Thoracic aorta (tissue), 2 donors: ENCODE data around the gene BCL2. TPM values are rescaled to one million over a fixed set of nuclear protein-coding genes. Genes with fewer than 3 reads are reported as not detected.

Experiments
- ATAC-seq: fragments of 150-250 bp; one replicate; pipeline ENCODE4 v1.8.0; 2017; ENCODE audit warnings: low read depth; ENCODE audit not compliant: insufficient number of reproducible peaks, low FRiP score
- DNase-seq: peaks from one replicate; pipeline ENCODE4 v3.0.0-alpha.2; 2020; ENCODE audit warnings: low spot score
- H3K27ac ChIP-seq, 2 donors: fragments of 200-600 bp; sonication (generic); 1 replicate in 1 of 2; 2 replicates in 1 of 2; pipeline ENCODE4 v1.5.1; 2016; ENCODE audit warnings: mild to moderate bottlenecking in 2 of 2, moderate library complexity in 2 of 2
- H3K27me3 ChIP-seq: fragments of 200-600 bp; sonication (generic); replicated peaks from 2 replicates; pipeline ENCODE4 v1.6.0; 2016; ENCODE audit warnings: mild to moderate bottlenecking; ENCODE audit not compliant: insufficient read depth
- H3K36me3 ChIP-seq: fragments of 200-600 bp; sonication (generic); one replicate; pipeline ENCODE4 v1.5.1; 2016
- H3K4me1 ChIP-seq, 2 donors: fragments of 200-600 bp; sonication (generic); 1 replicate in 1 of 2; 2 replicates in 1 of 2; pipeline versions ENCODE4 v1.5.1 to v1.6.0; 2016; ENCODE audit warnings: low read depth in 2 of 2, mild to moderate bottlenecking in 1 of 2; ENCODE audit not compliant: control insufficient read depth in 1 of 2
- H3K4me3 ChIP-seq: fragments of 200-600 bp; sonication (generic); 2 replicates; pipeline ENCODE4 v1.5.1; 2016; ENCODE audit warnings: mild to moderate bottlenecking
- H3K9me3 ChIP-seq: fragments of 200-600 bp; sonication (generic); 2 replicates; pipeline ENCODE4 v1.5.1; 2016
- total RNA-seq, 2 donors: library from RNA; depleted of rRNA; stranded (reverse); fragments of >200 nt; gene quantifications; one replicate each; pipeline versions ENCODE4 v1.1.0 to v1.2.3, GENCODE V29; 2016
- TF ChIP-seq, protein P1 (sequence below): fragments of 200-600 bp; sonication (generic); IDR thresholded peaks from one replicate; pipeline ENCODE4 v1.5.1; 2019; ENCODE audit warnings: antibody characterized with exemption

The BCL2 gene
- total RNA-seq, 2 donors from 2014 or later = 22.9 to 29.3 TPM

GRCh38 chr18:63342206-63342605 lies 22.6 kb upstream of the BCL2 start:
- Histone ChIP-seq H3K9me3 (no peaks in the 10 kb centered on the region), H3K36me3 (peaks cover 36% of the 10 kb centered on the region), H3K27ac (no peak overlapping the region), H3K27me3 (no peaks in the 10 kb centered on the region), H3K4me3 (no peak overlapping the region), H3K4me1 (peaks cover 3 to 7% of the 10 kb centered on the region in 2 donors)
- DNase-seq = no peak
- ATAC-seq = no peak
- TF ChIP-seq, protein P1, sequence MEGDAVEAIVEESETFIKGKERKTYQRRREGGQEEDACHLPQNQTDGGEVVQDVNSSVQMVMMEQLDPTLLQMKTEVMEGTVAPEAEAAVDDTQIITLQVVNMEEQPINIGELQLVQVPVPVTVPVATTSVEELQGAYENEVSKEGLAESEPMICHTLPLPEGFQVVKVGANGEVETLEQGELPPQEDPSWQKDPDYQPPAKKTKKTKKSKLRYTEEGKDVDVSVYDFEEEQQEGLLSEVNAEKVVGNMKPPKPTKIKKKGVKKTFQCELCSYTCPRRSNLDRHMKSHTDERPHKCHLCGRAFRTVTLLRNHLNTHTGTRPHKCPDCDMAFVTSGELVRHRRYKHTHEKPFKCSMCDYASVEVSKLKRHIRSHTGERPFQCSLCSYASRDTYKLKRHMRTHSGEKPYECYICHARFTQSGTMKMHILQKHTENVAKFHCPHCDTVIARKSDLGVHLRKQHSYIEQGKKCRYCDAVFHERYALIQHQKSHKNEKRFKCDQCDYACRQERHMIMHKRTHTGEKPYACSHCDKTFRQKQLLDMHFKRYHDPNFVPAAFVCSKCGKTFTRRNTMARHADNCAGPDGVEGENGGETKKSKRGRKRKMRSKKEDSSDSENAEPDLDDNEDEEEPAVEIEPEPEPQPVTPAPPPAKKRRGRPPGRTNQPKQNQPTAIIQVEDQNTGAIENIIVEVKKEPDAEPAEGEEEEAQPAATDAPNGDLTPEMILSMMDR = peak; percentile 25

GRCh38 chr18:63339920-63340484 lies 20.4 kb upstream of the BCL2 start:
- ATAC-seq (no peak), DNase-seq (no peak)
- peaks cover 36% of the 10 kb centered on the region for H3K36me3 ChIP-seq
- H3K27me3 ChIP-seq = no peaks in the 10 kb centered on the region
- H3K4me1 ChIP-seq = peaks cover 0 to 5% of the 10 kb centered on the region in 2 donors
- no peak overlapping the region for H3K27ac ChIP-seq
- H3K4me3 ChIP-seq = no peak overlapping the region
- TF ChIP-seq, protein P1 = peak; percentile 35
- no peaks in the 10 kb centered on the region for H3K9me3 ChIP-seq

DNA sequence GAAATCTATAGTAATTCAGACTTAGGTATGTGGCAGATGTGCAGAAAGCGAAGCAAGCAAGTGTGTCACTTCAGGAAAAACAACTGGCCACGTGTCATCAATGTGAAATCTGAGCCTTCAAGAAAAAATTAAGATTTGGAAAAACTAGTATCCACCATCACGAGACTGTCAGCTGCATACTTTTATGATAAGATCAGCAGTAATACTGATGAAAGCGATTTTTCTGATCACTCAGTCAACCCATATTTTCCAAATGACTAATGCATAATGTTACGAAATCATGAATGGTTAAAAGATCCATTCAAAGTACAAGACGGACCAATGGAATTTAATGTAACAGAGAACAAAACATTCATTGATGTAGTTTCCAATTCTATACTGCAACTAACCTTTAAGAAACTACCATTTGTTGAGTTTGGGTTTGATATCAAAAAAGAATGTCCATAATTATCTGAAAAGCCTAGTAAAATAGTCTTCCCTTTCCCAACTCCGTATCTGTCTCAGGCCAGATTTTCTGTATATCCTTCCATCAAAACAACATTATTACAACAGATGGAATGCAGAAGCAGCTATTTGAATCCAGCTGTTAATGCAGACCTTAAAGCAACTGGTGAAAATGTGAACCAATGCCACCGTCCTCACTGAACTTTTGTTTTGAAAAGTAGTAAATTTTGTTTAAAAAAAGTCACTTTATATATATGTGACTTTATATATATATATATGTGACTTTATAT lies 17.0 kb upstream of the BCL2 start:
- no peaks in the 10 kb centered on the region for H3K9me3 ChIP-seq
- H3K4me1 ChIP-seq = peaks cover 0 to 5% of the 10 kb centered on the region in 2 donors
- DNase-seq = no peak
- peak overlapping the region in 1 of 2 donors; percentile 11 for H3K27ac ChIP-seq
- peaks cover 52% of the 10 kb centered on the region for H3K36me3 ChIP-seq
- no peak for ATAC-seq
- H3K4me3 ChIP-seq = no peak overlapping the region
- H3K27me3 ChIP-seq = no peaks in the 10 kb centered on the region
- TF ChIP-seq, protein P1 = no peak

- no peak for DNase-seq
- H3K4me1 ChIP-seq = peaks cover 0 to 1% of the 10 kb centered on the region in 2 donors
- TF ChIP-seq, protein P1 = no peak
- H3K27ac ChIP-seq = no peak overlapping the region
- no peaks in the 10 kb centered on the region for H3K9me3 ChIP-seq
- ATAC-seq = no peak
- H3K4me3 ChIP-seq = no peak overlapping the region
- H3K36me3 ChIP-seq = peaks cover 43% of the 10 kb centered on the region
- H3K27me3 ChIP-seq = no peaks in the 10 kb centered on the region
Observed at GRCh38 chr18:63331105-63331504, 11.5 kb upstream of the BCL2 start.

GRCh38 chr18:63329431-63330145 lies 10.0 kb upstream of the BCL2 start:
- DNase-seq = no peak
- TF ChIP-seq, protein P1 = no peak
- H3K27me3 ChIP-seq = no peaks in the 10 kb centered on the region
- H3K9me3 ChIP-seq = no peaks in the 10 kb centered on the region
- no peak overlapping the region for H3K4me3 ChIP-seq
- ATAC-seq = no peak
- no peaks in the 10 kb centered on the region for H3K4me1 ChIP-seq
- peaks cover 33% of the 10 kb centered on the region for H3K36me3 ChIP-seq
- H3K27ac ChIP-seq = no peak overlapping the region
